ACC112 (cell line): ENCODE data around the gene RNASE7.

Experiments used
- H2AFZ ChIP-seq: fragments of 200-600 bp; sonication (generic); one replicate; pipeline ENCODE4 v1.6.0; 2017; ENCODE audit warnings: antibody characterized with exemption, low read length; ENCODE audit not compliant: unreplicated experiment
- H3K27ac ChIP-seq: fragments of 200-600 bp; sonication (generic); 2 replicates; pipeline ENCODE4 v1.5.1; 2014; ENCODE audit warnings: low read depth, mild to moderate bottlenecking, antibody characterized with exemption, low read length, moderate library complexity
- H3K27me3 ChIP-seq: fragments of 200-600 bp; sonication (generic); 2 replicates; pipeline ENCODE4 v1.6.1; 2014; ENCODE audit warnings: mild to moderate bottlenecking, antibody characterized with exemption, low read length, moderate library complexity, mixed read lengths; ENCODE audit not compliant: insufficient read depth
- H3K36me3 ChIP-seq: fragments of 200-600 bp; sonication (generic); 2 replicates; pipeline ENCODE4 v1.6.1; 2016; ENCODE audit warnings: mild to moderate bottlenecking, antibody characterized with exemption, low read length, moderate library complexity, mixed read lengths; ENCODE audit not compliant: insufficient read depth
- H3K4me1 ChIP-seq: fragments of 200-600 bp; sonication (generic); one replicate; pipeline ENCODE4 v1.6.1; 2016; ENCODE audit warnings: low read length, mixed read lengths; ENCODE audit not compliant: insufficient read depth, unreplicated experiment, control insufficient read depth
- H3K4me3 ChIP-seq: fragments of 200-600 bp; sonication (generic); 2 replicates; pipeline ENCODE4 v1.5.1; 2014; ENCODE audit warnings: mild to moderate bottlenecking, low read depth, low read length
- H3K79me2 ChIP-seq: fragments of 200-600 bp; sonication (generic); one replicate; pipeline ENCODE4 v1.6.0; 2016; ENCODE audit warnings: low read length; ENCODE audit not compliant: control insufficient read depth, unreplicated experiment, insufficient read depth

RNASE7 gene

DNA sequence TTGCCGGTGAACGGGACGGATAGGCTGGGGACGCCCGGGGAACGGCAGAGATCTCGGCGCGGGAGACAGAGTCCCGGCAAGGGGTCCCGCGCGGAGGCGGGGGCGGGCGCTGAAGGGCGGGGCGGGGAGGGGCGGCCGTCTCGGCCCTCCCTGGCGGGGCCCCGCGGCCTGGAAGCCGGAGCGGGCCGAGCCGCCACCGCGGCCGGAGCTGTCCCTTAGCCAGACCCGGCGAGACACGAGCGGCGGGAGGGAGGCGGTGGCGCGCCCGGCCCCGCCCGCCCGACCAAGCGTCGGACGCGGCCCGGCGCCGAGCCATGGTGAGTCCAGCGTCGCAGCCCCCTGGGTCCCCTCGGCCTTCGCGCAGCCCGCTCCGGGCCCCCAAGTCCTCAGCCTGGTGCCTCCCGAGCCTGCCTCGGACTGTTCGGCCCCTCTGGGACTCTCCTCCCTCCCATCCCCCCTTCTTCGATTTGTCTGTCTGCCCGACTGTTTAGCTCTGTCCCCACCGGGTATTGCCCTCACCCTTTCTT, 28.0 kb downstream of the RNASE7 start, which contains the start of gene ARHGEF40:
TSS of gene ARHGEF40 (plus strand) at position 222 of the 527 bp plus-strand sequence. CDS start at position 315, 93 bp downstream.
- H3K27me3 ChIP-seq = no peaks in the 10 kb centered on the region
- peak within 1 kb of the TSS; percentile 73 for H2AFZ ChIP-seq
- peaks cover 4% of the 10 kb centered on the region for H3K79me2 ChIP-seq
- H3K4me3 ChIP-seq = peak within 1 kb of the TSS; percentile 92
- H3K27ac ChIP-seq = peak within 1 kb of the TSS; percentile 80
- H3K36me3 ChIP-seq = peaks cover 4% of the 10 kb centered on the region; the same call in 1 of the 2 replicates
- H3K4me1 ChIP-seq = peaks cover 26% of the 10 kb centered on the region

DNA sequence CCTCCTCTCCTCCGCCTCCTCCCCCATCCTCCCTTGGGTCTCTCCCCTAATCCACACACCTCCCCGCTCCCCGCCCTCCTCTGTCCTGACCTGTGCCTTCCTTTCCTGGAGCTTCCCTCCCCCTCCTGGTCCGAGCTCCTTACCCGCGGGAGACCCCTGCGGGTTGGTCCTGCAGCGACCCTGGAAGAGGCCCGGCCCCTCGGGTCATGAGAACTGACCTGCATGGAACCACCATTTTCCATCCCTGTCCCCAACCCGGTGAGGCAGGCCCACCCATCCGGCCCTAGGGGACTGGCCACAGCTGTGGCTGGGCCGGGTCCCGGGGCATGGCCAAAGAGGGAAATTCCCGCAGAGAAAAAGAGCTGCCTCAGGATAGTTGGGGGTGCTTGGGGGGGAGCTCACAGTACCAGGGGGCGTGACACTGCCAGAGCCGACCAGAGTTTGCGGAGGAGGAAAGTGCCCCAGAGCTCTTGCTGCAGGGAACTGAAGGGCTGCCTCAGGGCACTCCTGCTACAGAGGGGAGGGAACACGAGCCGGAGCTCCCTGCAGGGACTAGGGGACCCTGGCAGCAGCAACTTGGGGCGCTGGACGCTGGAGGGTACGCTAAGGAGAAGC, 28.6 kb downstream of the RNASE7 start:
- Histone ChIP-seq H3K4me1 (peaks cover 26% of the 10 kb centered on the region), H3K27ac (peak overlapping the region; percentile 80), H2AFZ (peak overlapping the region; percentile 61), H3K79me2 (peaks cover 4% of the 10 kb centered on the region), H3K36me3 (peaks cover 4% of the 10 kb centered on the region; the same call in 1 of the 2 replicates), H3K4me3 (peak overlapping the region; percentile 92), H3K27me3 (no peaks in the 10 kb centered on the region)

DNA sequence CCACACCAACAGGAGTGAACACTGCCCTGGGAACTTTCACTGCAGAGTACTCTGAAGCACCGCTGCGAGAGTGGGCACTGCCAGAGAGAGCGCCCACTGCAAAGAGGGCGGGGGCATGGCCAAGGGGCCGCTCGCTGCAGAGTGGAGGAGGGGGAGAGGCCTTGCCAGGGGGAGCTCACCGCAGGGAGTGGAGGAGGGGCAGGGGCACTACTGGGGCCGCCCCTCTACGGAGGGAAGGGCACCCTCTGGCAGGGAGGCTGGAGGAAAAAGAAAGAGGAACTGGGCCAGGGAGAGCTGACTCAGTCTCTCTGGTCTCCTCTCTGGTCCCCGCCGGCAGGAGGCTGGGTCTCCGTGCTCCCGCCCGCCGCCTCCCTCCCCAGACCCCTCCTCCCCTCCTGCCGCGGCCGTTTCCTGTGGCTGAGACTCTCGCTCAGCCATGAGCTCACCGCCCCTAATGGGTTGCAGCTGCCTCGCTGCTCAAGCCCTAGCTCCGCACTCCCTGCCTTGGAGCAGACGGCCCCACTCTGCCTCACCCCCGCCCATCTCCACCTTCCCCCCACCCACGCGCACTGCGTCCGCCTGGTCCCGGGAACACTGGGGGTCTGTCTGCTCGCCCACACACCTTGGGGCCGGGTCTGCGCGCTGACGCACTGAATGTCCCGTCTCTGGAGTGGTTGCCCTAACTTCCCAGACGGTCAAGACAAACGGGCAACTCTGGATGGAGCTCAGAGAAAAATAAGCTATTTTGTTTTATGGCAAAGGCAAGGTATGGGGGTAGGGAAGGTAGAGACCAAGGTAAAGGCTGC, 29.3 kb downstream of the RNASE7 start:
- peaks cover 7% of the 10 kb centered on the region; the same call in 1 of the 2 replicates for H3K36me3 ChIP-seq
- peak overlapping the region; percentile 92 for H3K4me3 ChIP-seq
- H3K27me3 ChIP-seq = no peaks in the 10 kb centered on the region
- peaks cover 26% of the 10 kb centered on the region for H3K4me1 ChIP-seq
- H3K27ac ChIP-seq = peak overlapping the region; percentile 80
- H2AFZ ChIP-seq = no peak overlapping the region
- H3K79me2 ChIP-seq = peaks cover 4% of the 10 kb centered on the region

DNA sequence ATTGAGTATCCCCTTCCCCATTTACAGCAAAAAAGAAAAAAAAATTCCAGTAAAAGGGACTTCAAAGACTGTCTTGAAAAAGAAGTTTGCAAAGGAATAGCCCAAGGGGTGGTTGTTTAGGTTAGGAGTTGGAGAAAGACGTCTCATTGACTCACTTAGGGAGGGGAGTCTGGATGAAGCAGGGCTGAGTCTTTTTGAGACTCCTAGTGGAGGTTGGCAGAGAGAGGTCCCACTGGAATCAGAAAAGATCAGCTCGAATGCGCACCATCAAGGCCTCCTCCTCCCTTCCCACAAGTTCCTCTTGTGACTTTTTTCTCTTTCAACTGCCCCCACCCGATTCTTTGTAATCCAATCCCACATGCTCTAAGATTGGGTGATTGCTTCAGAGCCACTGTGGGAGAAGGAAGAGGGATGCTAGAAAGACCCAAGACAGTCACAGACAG, 29.9 kb downstream of the RNASE7 start:
- Histone ChIP-seq H3K36me3 (peaks cover 10% of the 10 kb centered on the region; the same call in 1 of the 2 replicates), H3K79me2 (peaks cover 4% of the 10 kb centered on the region), H2AFZ (no peak overlapping the region), H3K4me3 (peak overlapping the region; percentile 92), H3K27me3 (no peaks in the 10 kb centered on the region), H3K27ac (peak overlapping the region; percentile 80), H3K4me1 (peaks cover 26% of the 10 kb centered on the region)

DNA sequence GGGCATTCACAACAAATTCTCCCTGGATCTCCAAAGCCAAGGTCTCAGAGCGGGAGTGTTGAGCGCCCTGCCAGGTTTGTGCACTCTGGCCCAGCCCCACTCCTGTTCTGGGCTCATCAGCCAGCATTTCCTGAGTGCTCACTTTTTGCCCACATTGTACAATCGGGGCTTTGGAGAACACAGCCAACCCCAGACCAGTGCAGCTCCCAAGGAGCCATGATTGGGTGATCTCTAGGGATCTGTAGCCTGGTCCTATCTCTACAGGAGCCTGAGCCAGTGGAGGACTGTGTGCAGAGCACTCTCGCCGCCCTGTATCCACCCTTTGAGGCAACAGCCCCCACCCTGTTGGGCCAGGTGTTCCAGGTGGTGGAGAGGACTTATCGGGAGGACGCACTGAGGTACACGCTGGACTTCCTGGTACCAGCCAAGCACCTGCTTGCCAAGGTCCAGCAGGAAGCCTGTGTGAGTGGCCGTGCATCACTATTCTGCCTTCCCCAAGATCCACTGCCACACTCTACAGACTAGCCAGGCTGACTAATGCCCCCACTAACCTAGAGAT, 30.7 kb downstream of the RNASE7 start:
- H3K27me3 ChIP-seq = no peaks in the 10 kb centered on the region
- H3K27ac ChIP-seq = peak overlapping the region; percentile 80
- peak overlapping the region; percentile 92 for H3K4me3 ChIP-seq
- peaks cover 26% of the 10 kb centered on the region for H3K4me1 ChIP-seq
- H3K36me3 ChIP-seq = peaks cover 10% of the 10 kb centered on the region; the same call in 1 of the 2 replicates
- peaks cover 4% of the 10 kb centered on the region for H3K79me2 ChIP-seq
- no peak overlapping the region for H2AFZ ChIP-seq

DNA sequence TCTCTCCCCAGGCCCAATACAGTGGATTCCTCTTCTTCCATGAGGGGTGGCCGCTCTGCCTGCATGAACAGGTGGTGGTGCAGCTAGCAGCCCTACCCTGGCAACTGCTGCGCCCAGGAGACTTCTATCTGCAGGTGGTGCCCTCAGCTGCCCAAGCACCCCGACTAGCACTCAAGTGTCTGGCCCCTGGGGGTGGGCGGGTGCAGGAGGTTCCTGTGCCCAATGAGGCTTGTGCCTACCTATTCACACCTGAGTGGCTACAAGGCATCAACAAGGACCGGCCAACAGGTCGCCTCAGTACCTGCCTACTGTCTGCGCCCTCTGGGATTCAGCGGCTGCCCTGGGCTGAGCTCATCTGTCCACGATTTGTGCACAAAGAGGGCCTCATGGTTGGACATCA, 31.8 kb downstream of the RNASE7 start:
- Histone ChIP-seq H3K36me3 (peaks cover 10% of the 10 kb centered on the region; the same call in 1 of the 2 replicates), H3K27ac (no peak overlapping the region), H2AFZ (no peak overlapping the region), H3K4me3 (no peak overlapping the region), H3K4me1 (peaks cover 21% of the 10 kb centered on the region), H3K27me3 (no peaks in the 10 kb centered on the region), H3K79me2 (peaks cover 4% of the 10 kb centered on the region)

DNA sequence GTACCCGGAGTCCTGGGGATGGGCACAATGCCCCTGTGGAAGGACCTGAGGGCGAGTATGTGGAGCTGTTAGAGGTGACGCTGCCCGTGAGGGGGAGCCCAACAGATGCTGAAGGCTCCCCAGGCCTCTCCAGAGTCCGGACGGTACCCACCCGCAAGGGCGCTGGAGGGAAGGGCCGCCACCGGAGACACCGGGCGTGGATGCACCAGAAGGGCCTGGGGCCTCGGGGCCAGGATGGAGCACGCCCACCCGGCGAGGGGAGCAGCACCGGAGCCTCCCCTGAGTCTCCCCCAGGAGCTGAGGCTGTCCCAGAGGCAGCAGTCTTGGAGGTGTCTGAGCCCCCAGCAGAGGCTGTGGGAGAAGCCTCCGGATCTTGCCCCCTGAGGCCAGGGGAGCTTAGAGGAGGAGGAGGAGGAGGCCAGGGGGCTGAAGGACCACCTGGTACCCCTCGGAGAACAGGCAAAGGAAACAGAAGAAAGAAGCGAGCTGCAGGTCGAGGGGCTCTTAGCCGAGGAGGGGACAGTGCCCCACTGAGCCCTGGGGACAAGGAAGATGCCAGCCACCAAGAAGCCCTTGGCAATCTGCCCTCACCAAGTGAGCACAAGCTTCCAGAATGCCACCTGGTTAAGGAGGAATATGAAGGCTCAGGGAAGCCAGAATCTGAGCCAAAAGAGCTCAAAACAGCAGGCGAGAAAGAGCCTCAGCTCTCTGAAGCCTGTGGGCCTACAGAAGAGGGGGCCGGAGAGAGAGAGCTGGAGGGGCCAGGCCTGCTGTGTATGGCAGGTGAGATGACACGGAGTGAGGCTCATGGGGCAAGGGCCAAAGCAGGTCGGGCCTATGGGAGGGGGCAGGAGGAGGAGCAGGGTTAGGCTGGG, 32.5 kb downstream of the RNASE7 start:
- Histone ChIP-seq H3K36me3 (peaks cover 16% of the 10 kb centered on the region), H3K4me3 (no peak overlapping the region), H3K27ac (no peak overlapping the region), H3K27me3 (no peaks in the 10 kb centered on the region), H3K79me2 (peaks cover 4% of the 10 kb centered on the region), H3K4me1 (peaks cover 14% of the 10 kb centered on the region), H2AFZ (no peak overlapping the region)

DNA sequence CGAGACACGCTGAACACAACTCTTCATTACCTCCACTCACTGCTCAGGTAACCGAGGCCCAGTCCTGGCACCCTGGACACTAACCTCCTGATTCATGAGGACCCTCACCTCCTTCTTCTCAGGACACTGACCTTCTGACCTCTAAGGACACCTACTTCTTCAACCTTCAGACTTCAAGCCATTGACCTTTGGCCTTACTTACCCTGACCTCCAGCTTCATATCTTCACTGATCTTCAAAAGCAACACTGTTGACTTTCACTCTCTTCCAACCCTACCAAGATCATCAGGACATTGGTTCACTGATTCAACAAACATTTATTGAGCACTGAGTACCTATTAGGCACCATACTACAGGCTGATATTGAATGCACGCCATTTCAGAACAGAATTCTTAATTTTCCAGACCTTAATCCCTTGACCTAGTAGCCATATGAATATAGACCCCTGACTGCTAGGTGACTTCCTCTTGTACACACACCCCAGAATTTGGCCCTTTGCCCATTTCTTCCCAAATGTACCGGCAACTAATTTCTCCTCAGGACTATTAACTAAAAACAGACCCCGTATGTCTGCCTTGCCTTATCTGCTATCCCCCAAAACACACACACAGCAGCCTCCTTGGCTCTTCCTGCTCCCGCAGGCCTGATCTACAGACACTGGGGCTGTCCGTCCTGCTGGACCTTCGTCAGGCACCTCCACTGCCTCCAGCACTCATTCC, 33.7 kb downstream of the RNASE7 start:
- Histone ChIP-seq H3K27me3 (no peaks in the 10 kb centered on the region), H3K79me2 (no peaks in the 10 kb centered on the region), H3K36me3 (peaks cover 23% of the 10 kb centered on the region), H3K27ac (no peak overlapping the region), H3K4me3 (no peak overlapping the region), H3K4me1 (peaks cover 13% of the 10 kb centered on the region), H2AFZ (no peak overlapping the region)

DNA sequence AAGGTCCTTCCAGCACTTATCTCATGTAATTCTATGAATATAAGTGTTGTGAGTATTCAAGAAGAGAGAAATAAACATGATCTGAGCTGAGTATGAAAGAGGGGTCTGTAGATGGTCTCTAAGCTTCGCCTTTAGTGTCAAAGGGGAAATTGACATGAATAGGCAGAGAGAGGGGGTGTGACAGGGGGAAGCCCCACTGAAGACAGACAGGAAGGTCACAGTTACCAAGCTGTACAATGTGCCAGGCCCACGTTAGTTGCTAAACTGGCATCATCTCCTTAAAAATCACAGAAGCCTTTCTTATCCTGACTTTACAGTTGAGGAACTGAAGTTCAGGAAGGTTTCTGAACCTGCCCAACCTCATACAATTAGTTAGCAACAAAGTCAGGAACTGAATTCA, 35.5 kb downstream of the RNASE7 start:
- no peak overlapping the region for H3K4me3 ChIP-seq
- H2AFZ ChIP-seq = no peak overlapping the region
- no peak overlapping the region for H3K27ac ChIP-seq
- no peaks in the 10 kb centered on the region for H3K79me2 ChIP-seq
- H3K27me3 ChIP-seq = no peaks in the 10 kb centered on the region
- H3K36me3 ChIP-seq = peaks cover 29% of the 10 kb centered on the region
- H3K4me1 ChIP-seq = peaks cover 3% of the 10 kb centered on the region
